CD4-positive, alpha-beta T cell treated with Interleukin-10 for 1 hour (primary cell): Measurements from ENCODE around the gene ZNF275.
"Not testable (repeated sequence)": the region's sequence is repeated elsewhere in the genome, so short reads cannot be mapped to it uniquely, and the experiment has no call there.

Experiments used
- DNase-seq: peaks from one replicate; pipeline ENCODE4 v3.0.0-alpha.2; 2020

Gene ZNF275, protein sequence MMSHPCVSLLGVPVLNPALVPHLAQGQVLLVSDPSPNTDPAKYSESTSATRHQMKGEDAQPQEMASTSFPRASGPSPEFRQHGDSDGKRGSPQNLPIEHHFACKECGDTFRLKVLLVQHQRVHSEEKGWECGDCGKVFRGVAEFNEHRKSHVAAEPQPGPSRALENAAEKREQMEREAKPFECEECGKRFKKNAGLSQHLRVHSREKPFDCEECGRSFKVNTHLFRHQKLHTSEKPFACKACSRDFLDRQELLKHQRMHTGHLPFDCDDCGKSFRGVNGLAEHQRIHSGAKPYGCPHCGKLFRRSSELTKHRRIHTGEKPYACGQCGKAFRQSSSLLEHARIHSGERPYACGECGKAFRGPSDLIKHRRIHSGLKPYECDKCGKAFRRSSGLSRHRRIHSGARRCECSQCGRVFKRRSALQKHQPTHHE

DNA sequence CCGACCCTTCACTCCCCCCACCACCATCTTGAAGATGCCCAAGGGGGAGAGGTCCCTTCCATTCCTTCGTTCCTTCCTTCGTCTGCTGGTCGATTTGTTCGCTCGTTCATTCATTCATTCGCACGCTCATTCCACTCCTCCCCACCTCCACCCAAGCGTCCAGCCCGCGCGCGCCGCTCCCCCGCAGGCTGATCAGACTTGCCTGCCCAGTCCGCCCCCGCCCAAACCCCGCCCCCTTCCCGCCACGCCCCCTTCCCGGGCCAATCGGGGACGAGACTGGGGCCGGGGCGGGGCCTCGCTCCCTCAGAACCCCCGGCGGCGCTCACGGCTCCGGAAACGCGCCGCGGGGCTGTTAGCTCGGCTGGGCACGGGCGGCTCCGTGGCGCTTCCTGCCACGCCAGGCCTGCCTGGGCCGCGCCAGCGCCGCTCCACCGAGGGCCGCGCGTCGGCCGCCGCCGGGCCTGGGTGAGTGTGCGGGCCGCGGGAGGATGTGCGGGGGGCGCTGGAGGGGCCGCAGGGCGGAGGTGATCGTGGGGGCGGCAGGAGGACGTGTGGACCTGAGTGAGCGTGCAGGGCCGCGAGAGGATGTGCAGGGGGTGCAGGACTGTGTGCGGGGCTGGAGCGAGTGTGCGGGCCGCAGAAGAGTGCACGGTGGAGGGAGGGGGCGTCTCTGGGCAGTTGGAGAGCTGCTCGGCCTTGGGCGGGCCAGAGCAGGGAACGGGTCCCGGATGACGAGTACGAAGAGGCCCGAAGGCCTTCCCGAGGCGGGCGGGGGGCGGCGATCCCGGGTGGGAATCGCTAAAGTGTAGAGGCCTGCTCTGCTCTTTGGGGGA lies at the start of gene ZNF275:
ZNF275 (plus strand) TSS at position 333 of the 833 bp plus-strand sequence. CDS start 2,527 bp downstream, outside the sequence.
- peak; percentile 84 for DNase-seq

DNA sequence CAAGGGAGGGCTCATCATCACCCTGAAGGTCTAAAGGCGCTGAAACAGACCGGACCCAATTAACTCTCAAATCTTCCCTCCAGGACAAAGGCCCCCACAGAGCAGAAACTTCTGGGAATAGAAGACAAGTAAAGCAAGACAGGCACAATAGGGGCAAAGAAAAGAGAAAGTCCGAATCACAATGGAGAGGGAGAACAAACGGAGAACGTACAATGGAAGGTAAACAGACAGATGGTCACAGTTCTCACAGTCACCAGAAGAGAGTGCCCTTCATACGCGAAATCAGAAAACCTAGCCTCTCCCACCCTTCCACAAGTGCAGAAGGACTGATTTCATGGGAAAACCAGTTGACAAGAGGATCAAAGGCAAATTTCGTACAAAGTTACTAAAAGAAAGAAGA lies 48.3 kb upstream of the ZNF275 start:
- not testable (repeated sequence) for DNase-seq

DNA sequence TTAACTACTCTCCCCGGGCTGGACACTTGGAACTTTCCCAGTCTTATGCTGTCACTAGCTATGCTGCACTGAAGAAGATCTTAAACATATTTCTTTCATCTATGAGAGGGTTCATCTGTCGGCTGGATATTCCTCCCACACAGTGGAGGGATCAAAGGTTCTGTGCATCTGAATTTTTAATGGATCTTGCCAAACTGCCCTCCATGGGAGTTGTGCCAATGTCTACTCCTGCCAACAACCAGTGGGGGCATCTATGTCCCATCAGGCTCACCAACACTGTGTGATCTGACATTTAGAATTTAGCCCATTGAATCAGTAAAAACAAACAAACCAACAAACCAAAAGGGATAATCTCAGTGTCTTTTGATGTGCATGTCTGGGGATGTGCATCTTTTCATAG lies 45.1 kb upstream of the ZNF275 start:
- not testable (repeated sequence) for DNase-seq

DNA sequence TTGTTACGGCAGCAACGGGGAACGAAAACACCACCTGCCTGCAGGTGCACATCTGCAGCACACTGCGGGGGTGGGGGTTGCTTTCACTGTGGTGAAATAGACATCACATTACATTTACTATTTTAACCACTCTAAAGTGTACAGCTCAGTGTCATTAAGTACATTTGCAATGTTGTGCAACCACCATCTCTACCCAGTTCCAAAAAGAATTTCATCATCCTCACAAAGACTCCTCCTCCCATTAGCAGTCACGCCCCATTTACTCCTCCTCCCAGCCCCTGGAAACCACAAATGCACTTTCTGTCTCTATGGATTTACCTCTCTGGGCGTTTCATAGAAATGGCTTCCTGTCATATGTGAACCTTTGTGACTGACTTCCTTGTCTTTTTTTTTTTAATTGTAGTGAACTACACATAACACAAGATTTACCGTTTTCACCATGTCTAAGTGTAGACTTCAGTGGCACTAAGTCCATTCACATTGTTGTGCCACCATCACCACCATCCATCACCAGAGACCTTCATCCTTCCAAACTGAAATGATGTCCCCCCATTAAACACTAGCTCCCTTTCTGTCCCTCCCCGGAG lies 40.4 kb upstream of the ZNF275 start:
- peak; percentile 2 for DNase-seq

DNA sequence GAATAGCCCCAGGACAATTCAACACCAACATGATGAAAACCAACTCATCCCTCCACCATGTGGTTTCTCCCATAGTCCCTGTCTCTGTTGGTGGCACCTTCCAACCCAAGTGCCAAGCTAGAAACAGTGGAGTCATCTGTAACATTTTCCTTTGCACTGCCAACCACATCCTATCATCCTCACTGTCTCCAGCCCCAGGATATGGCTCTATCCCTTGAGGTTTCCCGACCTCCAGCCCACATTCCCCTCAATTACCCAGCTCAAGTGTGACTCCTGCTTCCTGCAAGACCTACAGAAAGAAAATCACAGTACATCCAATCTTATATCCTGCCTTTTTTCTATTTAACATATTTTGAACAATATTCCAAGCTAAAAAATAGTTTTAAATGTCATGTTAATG lies 36.6 kb upstream of the ZNF275 start:
- DNase-seq: no peak

DNA sequence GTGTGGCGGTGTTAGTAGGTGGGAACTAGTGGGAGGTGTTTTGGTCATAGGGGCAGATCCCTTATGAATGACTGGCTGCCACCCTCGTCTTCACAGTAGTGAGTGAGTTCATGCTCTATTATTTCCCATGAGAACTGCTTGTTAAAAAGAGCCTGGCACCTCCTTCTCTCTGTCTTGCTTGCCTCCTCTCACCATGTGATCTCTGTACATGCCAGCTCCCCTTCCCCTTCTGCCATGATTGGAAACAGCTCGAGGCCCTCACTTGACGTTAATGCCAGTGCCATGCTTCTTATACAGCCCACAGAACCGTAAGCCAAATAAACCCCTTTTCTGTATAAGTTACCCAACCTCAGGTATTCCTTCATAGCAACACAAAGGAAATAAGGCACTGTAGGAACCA lies 34.1 kb upstream of the ZNF275 start:
- no peak for DNase-seq

DNA sequence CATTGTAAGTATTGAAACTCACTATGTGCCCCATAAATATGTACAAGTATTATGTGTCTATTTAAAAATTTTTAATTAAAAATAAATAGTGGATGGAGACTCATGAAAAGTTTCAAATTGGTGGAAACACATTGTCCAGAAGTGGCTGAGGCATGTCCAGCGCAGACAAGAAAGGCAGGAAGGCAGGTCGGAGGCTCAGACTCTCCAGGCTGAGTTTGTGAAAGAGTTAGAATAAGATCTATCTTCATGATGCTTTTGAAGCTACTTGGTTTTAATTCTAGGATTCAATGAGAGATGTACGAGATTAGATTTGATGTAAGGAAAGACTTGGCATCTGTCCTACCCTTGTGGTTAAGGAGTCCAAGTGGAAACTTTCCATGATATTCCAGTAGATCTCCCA lies 32.2 kb upstream of the ZNF275 start:
- DNase-seq: no peak

DNA sequence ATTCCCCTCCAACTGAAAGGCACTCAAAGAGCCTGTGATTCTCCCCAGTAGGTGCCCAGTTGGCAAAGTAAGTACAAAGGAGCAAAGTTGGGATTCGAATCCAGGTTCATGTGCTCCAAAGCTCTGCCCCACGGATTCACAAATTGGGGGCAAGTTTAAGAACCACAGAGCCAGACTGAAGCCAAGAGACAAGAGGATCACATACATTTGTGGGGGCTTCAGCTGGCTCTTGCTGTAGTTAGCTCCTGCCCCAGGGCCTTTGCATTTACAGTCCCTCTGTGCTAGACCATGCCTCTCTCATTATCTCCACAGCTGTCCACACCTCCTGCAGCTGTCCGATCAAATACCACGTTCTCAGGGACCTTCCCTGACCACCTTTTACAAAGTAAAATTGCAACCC lies 31.2 kb upstream of the ZNF275 start:
- no peak for DNase-seq

DNA sequence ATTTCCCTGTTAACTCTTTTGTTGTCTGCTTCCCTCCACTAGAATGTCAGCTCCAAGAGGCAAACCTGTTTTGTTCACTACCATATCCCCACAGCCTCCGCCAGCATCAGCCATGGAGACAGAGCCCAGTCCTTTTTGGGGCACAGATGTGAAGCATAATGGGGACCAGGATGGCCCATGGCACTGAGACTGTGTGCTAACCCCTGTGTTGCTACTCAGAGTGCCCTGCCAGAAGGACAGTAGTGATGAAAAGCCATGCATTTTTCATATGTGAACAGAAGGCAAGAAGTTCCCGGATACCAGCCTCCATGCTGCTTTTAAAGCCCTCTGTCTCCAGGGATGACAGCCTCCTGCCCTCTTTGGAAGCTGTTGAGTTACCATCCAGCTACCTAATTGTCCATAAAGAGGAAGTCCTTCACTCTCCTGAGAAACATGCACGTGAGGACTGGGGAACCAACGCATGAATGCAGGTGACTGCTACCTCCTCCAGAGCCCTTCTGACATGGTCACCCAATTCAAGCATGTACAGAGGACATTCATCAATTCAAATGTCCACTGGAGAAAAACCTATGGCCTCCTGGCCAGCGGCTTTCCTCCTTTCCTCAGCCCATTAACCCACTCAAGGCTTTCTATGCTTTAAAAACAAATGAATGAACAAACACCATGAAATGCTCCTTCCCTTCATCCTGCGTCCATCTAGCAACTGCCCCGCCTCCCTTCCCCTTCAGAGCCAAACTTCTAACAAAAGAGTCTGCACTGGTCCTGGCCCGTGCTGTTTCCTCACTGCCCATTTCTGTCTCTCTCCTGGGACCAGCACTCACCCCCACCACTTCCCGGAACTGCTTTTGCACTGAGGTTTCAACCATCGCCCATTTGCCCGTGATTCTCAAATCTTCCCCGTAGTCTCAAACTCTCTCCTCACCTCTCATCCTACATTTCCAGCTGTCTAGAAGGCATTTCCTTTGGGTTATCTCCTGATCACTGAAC lies 30.4 kb upstream of the ZNF275 start:
- DNase-seq: no peak

DNA sequence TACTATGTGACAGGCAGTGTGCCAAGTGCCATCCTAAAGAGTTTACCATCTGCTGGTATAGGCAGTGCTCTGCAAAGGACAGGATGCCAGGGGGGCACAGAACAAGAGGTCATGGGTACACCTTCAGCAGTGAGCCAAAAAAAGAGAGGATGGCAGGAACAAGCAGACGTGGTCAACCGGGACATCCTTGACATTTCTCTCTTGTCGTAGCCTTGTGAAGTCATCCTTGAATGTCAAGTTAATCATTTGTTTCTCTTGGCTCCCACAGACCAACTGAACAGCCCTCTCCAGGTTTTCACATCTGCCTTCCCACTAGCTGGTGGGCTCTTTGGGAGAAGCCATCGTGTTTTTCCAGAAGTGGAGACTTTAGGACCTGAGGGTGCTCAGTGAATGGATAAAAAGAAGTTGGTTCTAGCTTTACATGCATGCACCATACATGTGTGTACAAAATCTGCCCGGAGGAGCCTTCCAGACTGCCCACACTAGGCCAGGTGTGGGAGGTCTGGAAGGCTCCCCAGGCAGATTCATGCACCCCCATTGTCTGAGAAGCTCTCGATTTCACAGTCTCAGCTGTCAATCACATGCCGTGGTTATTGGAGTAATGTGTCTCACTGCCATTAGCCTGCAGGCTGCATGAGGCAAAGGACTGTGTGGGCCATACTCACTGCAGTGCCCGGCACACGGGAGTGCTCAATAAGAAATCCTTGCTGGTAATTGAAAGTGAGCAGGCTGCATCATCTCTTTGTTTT lies 28.8 kb upstream of the ZNF275 start:
- no peak for DNase-seq

DNA sequence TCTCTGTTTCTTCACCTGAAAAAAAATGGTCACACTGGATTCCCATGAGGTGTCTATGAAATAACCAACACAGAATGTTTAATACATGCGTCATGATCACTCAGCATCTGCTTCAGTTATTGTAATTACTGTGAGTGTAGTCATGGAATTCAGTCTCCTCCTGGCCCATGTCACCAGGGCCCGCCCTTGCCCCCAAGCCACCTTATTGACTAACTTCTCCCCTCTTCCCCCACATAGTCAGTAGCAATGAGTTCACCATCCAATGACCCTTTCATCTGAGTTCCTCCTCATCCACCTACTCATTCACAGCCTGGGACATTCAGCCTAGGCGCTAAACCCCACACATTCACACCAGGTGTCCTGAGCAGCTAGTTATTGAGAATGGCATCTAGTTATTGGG lies 28.0 kb upstream of the ZNF275 start:
- DNase-seq: no peak

DNA sequence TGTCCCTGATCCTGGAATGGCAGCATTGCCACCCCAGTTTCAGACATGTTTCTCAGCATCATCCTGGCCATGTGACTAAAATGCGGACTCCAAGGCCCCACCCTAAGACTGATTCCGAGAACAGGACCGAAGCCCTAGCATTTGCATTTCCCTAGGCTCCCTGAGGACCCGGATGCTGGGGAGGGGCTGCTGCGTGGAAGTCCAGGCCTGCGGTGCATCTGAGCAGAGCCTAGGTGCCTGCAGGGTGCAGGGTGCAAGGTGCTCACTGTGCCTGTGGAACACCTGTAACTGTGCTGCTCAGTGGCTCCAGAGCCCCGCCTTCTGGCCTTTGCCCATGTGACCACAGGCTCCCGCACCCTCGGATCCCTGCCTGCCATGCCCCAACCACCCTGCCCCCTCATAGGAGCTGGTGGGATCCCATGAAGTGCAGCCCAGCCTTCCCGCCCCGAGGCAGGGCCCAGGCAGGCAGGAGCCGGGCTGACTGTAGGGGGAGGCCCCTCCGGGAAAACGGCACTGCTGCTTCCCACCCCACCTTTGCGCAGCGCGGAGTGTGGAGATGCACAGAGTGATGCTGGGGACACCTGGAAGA lies 27.3 kb upstream of the ZNF275 start:
- DNase-seq: no peak

DNA sequence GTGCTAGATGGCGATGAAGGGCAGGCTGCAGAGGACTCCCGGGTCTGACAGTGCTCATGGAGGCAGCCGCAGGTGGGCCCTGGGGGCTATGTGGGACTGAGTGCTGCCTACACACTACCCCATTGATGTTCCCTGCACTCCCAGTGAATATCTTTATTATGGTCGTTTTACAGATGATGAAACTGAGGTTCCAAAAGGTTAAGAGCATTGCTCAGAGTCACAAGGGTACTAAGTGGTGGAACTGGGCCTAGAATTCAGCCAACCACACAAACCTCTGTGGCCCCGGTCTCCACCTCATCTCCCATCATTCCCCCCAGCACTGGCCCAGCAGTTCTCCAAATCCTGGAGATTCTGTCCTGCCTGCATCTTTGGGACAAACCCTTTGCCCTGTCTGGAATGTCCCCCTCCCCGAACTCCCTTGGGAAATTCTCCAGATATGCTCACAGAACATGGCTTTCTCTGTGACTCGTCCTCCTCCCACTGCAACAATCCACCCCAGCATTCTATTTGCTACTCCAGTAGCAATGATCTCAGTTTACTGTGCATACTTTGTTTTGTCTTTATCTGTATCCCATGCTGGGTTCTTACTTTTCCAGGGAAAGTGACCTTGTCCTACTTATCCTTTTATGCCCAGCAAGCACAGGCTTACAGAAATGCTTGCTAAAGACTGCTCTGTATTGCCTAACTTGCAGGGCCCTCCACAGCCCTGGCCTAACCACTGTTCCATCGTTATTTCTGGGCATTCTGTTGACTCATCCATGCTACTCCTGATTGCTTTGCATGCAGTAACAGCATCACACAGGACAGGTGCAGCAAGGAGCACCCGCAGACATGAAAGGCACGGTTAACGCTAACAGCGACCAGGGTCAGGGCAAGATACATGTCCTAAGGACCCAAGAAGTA lies 26.4 kb upstream of the ZNF275 start:
- DNase-seq: no peak

DNA sequence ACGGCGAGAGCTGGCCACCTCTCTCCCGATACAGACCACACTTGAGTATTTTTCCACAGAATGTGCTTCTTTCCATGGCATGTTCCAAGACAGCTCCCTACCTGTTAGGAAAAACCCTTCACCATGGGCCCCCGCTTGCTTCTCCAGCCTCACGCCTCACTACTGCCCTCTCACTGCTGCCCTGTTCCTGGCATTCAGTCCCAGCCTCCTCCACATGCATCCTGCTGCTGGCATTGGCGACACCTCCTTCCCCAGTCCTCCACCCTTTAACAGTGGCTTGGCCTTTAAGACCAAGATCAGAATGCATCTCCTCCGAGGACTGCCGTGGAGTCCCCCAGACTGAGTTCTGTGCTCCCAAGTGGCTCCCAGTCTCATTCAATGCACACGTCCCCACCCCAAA lies 23.1 kb upstream of the ZNF275 start:
- DNase-seq: no peak

DNA sequence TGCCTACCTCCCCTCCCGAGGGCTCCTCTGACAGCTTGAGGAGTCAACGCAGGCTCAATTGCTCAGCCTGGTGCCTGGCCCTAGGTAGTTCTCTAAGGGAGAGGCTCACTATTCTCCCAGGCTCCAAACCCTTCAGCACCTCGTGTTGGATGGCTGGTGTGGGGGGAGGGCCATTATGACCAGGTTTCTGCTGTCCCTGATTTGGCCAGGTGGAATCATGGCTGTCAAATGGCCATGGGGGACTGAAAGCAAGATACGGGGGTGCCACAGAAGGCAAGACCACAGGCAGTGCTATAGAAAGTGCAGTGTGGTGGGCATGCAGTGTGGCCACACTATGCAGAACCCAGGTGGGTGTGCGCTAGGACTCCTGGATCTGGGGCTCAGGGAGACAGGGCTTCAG lies 21.9 kb upstream of the ZNF275 start:
- no peak for DNase-seq

DNA sequence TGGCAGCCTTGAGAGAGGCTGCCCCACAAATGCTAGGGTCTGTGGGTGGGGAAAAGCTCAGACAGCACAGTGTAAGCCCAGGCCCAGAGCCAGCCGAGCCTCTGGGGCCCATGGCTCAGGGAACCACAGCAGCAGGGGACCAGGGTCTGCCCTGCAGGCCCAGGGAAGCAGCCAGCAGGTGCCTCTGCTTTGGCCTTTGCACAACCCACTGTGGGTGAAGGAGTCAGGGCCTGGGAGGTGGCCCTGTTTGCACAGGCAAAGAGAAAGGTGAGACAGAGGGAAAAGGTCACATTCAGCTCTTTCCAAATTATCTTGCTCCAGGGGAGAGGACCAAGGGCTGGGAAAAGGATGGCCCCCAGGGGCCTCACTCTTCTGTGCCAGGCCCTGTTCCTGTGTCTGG lies 21.1 kb upstream of the ZNF275 start:
- DNase-seq: no peak

DNA sequence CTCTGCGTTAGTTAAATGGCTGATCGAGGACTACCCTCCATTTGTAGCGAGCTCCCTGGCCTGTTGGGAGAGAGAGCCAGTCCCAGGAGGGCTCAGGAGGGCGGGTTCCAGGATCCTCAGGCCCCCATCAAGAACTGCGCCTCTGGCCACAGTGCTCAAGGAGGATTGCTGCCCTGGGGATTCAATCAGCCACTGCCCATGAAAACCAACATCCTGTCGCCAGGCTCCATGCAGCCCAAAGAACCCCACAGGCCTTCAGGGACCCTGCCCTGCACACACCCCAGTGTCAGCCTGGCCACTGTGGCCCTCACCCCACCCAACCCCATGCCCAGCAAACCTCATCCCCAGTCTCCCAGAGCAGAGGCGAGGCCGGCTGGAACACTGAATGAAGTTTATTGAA lies 16.6 kb upstream of the ZNF275 start:
- DNase-seq: no peak

DNA sequence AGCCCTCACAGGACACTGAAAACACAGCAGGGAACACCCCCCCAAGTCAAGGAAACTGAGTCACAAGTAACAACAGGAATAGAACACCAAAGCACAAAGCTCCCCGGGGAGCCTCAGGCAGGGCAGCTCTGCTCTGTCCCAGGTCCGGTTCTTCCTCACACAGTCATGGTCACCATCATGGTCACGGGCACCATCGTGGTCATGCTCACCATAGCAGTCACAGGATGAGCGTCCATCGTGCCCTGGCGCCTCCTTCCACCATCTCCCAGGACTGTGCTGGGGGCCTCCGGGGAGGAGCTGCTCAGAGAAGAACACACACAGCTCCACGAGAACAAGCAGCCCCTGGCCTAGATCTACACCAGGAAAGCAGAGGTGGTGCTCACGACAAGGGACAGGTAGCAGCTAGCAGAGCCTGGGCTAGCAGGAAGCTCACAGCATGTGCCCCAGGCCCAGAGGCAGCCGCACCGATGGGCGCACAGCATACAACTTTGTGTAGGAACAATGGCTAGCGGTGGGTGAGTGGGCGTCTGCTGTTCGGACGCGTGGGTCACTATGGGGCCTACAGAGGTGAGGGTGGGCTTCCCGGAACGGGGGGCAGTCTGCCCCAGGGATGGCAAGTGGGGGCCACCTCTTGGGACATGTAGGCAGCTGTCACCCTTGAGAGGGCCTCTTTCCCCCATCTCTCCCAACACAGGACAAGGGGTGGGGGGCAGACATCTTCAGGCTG lies 15.8 kb upstream of the ZNF275 start:
- DNase-seq: no peak

DNA sequence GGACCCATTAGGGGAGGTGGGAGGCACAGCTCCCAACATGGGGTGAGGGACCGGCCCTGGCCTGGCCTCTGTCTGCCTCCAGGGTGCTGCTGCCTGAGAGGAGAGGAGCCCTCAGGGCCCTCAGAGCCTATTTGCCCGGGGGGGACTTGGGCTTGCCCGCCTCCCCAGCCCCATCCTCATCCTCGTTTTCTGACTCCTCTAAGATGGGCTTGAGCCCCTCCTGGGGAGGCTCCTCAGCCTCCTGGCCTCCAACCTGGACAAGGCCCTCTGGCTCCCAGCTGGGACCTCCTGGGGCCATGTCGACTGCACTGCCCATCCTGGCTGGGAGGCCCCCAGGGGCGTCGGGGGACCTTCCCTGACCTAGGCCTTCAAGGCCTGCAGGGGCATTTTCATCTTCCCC lies 15.1 kb upstream of the ZNF275 start:
- no peak for DNase-seq
